ENCODE measurements around the gene MYO5B. TPM values are rescaled to one million over a fixed set of nuclear protein-coding genes. Genes with fewer than 3 reads are reported as not detected.

MYO5B gene
- total RNA-seq, 1 experiment from 2014 or later, result 56.7 TPM

DNA sequence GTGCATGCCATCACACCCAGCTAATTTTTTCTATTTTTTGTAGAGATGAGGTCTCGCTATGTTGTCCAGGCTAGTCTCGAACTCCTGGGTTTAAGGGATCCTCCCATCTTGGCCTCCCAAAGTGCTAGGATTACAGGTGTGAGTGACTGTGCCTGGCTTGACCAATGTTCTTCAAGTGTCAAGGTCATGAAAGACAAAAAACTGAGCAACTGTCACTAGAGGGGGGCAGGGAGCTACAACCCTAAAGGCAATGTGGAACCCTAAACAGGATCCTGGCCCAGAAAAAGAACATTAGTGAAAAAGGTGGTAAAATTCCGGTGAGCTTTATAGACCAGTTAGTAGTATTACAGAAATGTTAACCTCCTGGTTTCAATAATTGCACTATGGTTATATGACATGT is 7.3 kb downstream of the MYO5B start:
- CTCF ChIA-PET, result interaction anchor here (0.9 kb wide), 1 partner anchor 196 kb away, joined by 3 read pairs; no protein-coding TSS in a partner anchor
- H3K4me1 Mint-ChIP-seq (ENCODE audit: low read depth, unreplicated experiment), result peaks cover 63% of the 10 kb centered on the region
- no peaks in the 10 kb centered on the region for H3K27me3 Mint-ChIP-seq (ENCODE audit: unreplicated experiment)
- H3K27ac Mint-ChIP-seq (ENCODE audit: unreplicated experiment), result no peak overlapping the region
- no peak for DNase-seq
- H3K36me3 Mint-ChIP-seq (ENCODE audit: insufficient read depth, unreplicated experiment), result peaks cover under 1% of the 10 kb centered on the region
- TF ChIP-seq, protein P1, sequence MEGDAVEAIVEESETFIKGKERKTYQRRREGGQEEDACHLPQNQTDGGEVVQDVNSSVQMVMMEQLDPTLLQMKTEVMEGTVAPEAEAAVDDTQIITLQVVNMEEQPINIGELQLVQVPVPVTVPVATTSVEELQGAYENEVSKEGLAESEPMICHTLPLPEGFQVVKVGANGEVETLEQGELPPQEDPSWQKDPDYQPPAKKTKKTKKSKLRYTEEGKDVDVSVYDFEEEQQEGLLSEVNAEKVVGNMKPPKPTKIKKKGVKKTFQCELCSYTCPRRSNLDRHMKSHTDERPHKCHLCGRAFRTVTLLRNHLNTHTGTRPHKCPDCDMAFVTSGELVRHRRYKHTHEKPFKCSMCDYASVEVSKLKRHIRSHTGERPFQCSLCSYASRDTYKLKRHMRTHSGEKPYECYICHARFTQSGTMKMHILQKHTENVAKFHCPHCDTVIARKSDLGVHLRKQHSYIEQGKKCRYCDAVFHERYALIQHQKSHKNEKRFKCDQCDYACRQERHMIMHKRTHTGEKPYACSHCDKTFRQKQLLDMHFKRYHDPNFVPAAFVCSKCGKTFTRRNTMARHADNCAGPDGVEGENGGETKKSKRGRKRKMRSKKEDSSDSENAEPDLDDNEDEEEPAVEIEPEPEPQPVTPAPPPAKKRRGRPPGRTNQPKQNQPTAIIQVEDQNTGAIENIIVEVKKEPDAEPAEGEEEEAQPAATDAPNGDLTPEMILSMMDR (IDR thresholded peaks at IDR 0.05; ENCODE audit: unreplicated experiment), result no peak
- intact Hi-C loops (cut with micrococcal nuclease; ENCODE audit: unreplicated experiment), result no loop called here
- no peak overlapping the region for H3K4me3 Mint-ChIP-seq (ENCODE audit: low read depth, unreplicated experiment)
- BruUV-seq (replicated peaks), result no TSS peak
- H3K9me3 Mint-ChIP-seq (ENCODE audit: low read depth, unreplicated experiment), result no peaks in the 10 kb centered on the region

DNA sequence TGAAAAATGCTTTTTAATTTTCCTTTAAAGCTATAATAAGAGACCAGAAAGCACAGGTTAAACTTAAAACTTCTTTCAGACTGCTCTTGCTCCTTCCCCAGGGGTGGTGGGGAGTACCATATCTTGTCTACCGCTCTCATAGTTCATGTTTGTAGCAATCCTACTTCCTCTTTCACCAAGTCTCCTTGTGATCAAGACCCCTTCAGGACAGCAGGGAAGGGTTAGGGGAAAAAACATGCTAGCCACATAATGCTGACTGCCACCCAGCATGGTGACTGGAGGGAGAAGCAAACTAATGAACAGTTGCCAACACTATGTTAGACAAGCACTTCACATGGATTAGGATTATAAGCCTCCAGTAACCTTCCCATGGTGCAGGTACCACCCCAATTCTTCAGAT is 8.6 kb downstream of the MYO5B start:
- DNase-seq, result no peak
- intact Hi-C loops (cut with micrococcal nuclease; ENCODE audit: unreplicated experiment), result no loop called here
- BruUV-seq (replicated peaks), result no TSS peak
- no peak overlapping the region for H3K4me3 Mint-ChIP-seq (ENCODE audit: low read depth, unreplicated experiment)
- H3K27ac Mint-ChIP-seq (ENCODE audit: unreplicated experiment), result no peak overlapping the region
- H3K27me3 Mint-ChIP-seq (ENCODE audit: unreplicated experiment), result no peaks in the 10 kb centered on the region
- H3K36me3 Mint-ChIP-seq (ENCODE audit: insufficient read depth, unreplicated experiment), result no peaks in the 10 kb centered on the region
- H3K9me3 Mint-ChIP-seq (ENCODE audit: low read depth, unreplicated experiment), result no peaks in the 10 kb centered on the region
- H3K4me1 Mint-ChIP-seq (ENCODE audit: low read depth, unreplicated experiment), result peaks cover 54% of the 10 kb centered on the region
- CTCF ChIA-PET, result no interaction called here
- TF ChIP-seq, protein P1 (IDR thresholded peaks at IDR 0.05; ENCODE audit: unreplicated experiment), result no peak

DNA sequence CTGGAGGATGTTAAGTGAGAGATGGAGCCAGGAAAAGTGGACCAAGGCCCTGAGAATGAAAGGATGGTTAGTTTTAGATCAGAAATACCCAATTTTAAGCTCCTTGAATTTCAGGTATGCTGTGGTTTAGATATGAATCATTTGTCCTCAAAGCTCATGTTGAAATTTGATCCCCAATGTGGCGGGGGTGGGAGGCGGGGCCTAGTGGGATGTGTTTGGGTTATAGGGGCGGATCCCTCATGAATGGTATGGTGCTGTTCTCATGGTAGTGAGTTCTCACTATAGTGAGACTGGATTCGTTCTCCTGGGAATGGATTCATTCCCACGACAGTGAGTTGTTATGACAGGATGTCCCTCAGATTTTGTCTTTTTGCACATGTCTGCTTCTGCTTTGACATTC is 11.4 kb downstream of the MYO5B start:
- peak; percentile 38 for DNase-seq
- Mint-ChIP-seq H3K36me3 (ENCODE audit: insufficient read depth, unreplicated experiment) (no peaks in the 10 kb centered on the region), H3K27me3 (ENCODE audit: unreplicated experiment) (no peaks in the 10 kb centered on the region), H3K27ac (ENCODE audit: unreplicated experiment) (no peak overlapping the region), H3K9me3 (ENCODE audit: low read depth, unreplicated experiment) (no peaks in the 10 kb centered on the region), H3K4me3 (ENCODE audit: low read depth, unreplicated experiment) (no peak overlapping the region), H3K4me1 (ENCODE audit: low read depth, unreplicated experiment) (peaks cover 35% of the 10 kb centered on the region)
- no TSS peak for BruUV-seq (replicated peaks)
- CTCF ChIA-PET, result interaction anchor here (0.6 to 1.7 kb wide), 14 partner anchors 11 to 623 kb away, joined by 3 to 7 read pairs (median 4); no protein-coding TSS in a partner anchor
- TF ChIP-seq, protein P1 (IDR thresholded peaks at IDR 0.05; ENCODE audit: unreplicated experiment), result no peak
- intact Hi-C loops (cut with micrococcal nuclease; ENCODE audit: unreplicated experiment), result no loop called here

GRCh38 chr18:50182511-50182910 is 12.4 kb downstream of the MYO5B start:
- Mint-ChIP-seq H3K27me3 (ENCODE audit: unreplicated experiment) (no peaks in the 10 kb centered on the region), H3K4me1 (ENCODE audit: low read depth, unreplicated experiment) (peaks cover 34% of the 10 kb centered on the region), H3K27ac (ENCODE audit: unreplicated experiment) (no peak overlapping the region), H3K36me3 (ENCODE audit: insufficient read depth, unreplicated experiment) (no peaks in the 10 kb centered on the region), H3K4me3 (ENCODE audit: low read depth, unreplicated experiment) (no peak overlapping the region), H3K9me3 (ENCODE audit: low read depth, unreplicated experiment) (no peaks in the 10 kb centered on the region)
- TF ChIP-seq, protein P1 (IDR thresholded peaks at IDR 0.05; ENCODE audit: unreplicated experiment), result no peak
- BruUV-seq (replicated peaks), result no TSS peak
- CTCF ChIA-PET, result no interaction called here
- DNase-seq, result no peak
- intact Hi-C loops (cut with micrococcal nuclease; ENCODE audit: unreplicated experiment), result no loop called here
